GM20000 (cell line): Measurements from ENCODE around the gene CORIN.
"Not testable (repeated sequence)": the region's sequence is repeated elsewhere in the genome, so short reads cannot be mapped to it uniquely, and the experiment has no call there.

Experiments
- DNase-seq: peaks from one replicate; pipeline ENCODE4 v3.0.0; 2012; ENCODE audit warnings: low spot score
- CTCF ChIP-seq: IDR thresholded peaks from 2 replicates; pipeline ENCODE4 v1.5.1; 2012; ENCODE audit warnings: mild to moderate bottlenecking, control low read depth; ENCODE audit errors: extremely low read depth, missing control alignments

The CORIN gene

GRCh38 chr4:47771020-47771419 is 66.8 kb downstream of the CORIN start:
- no peak for TF ChIP-seq CTCF
- no peak for DNase-seq

- DNase-seq, result not testable (repeated sequence)
These were observed 69.9 kb downstream of the CORIN start for GRCh38 chr4:47767956-47768355.

GRCh38 chr4:47763279-47763678 is 74.6 kb downstream of the CORIN start:
- no peak for TF ChIP-seq CTCF
- no peak for DNase-seq

- DNase-seq, result no peak
- TF ChIP-seq CTCF, result no peak
These were observed 75.2 kb downstream of the CORIN start for GRCh38 chr4:47762376-47763266.

GRCh38 chr4:47753316-47753715 is 84.6 kb downstream of the CORIN start:
- not testable (repeated sequence) for DNase-seq

- no peak for DNase-seq
- TF ChIP-seq CTCF, result no peak
These were observed 85.7 kb downstream of the CORIN start for GRCh38 chr4:47752214-47752613.

GRCh38 chr4:47750788-47751187 is 87.1 kb downstream of the CORIN start:
- no peak for TF ChIP-seq CTCF
- DNase-seq, result no peak

GRCh38 chr4:47749858-47750257 is 88.0 kb downstream of the CORIN start:
- TF ChIP-seq CTCF, result no peak
- no peak for DNase-seq
